ENCODE data around the gene KSR2. TPM values are rescaled to one million over a fixed set of nuclear protein-coding genes. Genes with fewer than 3 reads are reported as not detected.

Gene KSR2
- total RNA-seq, 2 experiments from 2014 or later, result 0.03 to 0.15 TPM

DNA sequence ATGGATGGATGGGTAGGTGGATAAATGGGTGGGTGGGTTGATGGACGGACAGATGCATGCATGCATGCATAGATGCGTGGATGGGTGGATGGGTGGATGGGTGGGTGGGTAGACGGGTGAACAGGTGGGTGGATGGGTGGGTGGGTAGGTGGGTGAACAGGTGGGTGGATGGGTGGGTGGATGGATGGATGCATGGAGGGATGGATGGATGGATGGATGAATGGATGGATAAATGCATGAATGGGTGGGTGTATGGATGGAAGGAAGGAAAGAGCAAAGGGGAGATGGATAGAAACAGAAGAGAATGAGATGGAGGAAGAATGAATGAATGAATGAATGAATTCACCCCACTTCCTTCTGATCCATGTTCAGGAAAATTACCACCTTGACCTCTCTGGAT lies 143.0 kb downstream of the KSR2 start:
- Histone ChIP-seq H4K20me1 (ENCODE audit: insufficient read depth, low read length) (no peaks in the 10 kb centered on the region), H3K4me3 (ENCODE audit: low read depth, low read length, poor library complexity, severe bottlenecking) (no peak overlapping the region), H3K9me2 (ENCODE audit: insufficient read depth, low read length) (no peaks in the 10 kb centered on the region), H3K36me3 (ENCODE audit: insufficient read depth, low read length) (no peaks in the 10 kb centered on the region), H3K4me1 (ENCODE audit: insufficient read depth, low read length, poor library complexity, severe bottlenecking) (no peaks in the 10 kb centered on the region), H3K79me2 (ENCODE audit: insufficient read depth, low read depth, low read length) (no peaks in the 10 kb centered on the region), H3K27ac (ENCODE audit: low read depth, low read length, poor library complexity, severe bottlenecking) (no peak overlapping the region), H3K9me3 (ENCODE audit: low read length) (peaks cover 5% of the 10 kb centered on the region; the same call in 1 of the 2 replicates), H3K4me2 (ENCODE audit: low read length) (no peak overlapping the region), H2AFZ (ENCODE audit: low read length) (no peak overlapping the region)
- BruUV-seq (replicated peaks), result no TSS peak
- intact Hi-C loops (cut with micrococcal nuclease; ENCODE audit: unreplicated experiment), result no loop called here
- ChIA-PET CTCF (ENCODE audit: unreplicated experiment) (no interaction called here), POLR2A (no interaction called here)
- TF ChIP-seq EZH2phosphoT487 (IDR thresholded peaks at IDR 0.05; ENCODE audit: borderline replicate concordance, low read depth, low read length) (no peak), CTCF (conservative IDR thresholded peaks at IDR 0.05; ENCODE audit: low read length) (no peak)
- DNase-seq (ENCODE audit: low spot score), result no peak

DNA sequence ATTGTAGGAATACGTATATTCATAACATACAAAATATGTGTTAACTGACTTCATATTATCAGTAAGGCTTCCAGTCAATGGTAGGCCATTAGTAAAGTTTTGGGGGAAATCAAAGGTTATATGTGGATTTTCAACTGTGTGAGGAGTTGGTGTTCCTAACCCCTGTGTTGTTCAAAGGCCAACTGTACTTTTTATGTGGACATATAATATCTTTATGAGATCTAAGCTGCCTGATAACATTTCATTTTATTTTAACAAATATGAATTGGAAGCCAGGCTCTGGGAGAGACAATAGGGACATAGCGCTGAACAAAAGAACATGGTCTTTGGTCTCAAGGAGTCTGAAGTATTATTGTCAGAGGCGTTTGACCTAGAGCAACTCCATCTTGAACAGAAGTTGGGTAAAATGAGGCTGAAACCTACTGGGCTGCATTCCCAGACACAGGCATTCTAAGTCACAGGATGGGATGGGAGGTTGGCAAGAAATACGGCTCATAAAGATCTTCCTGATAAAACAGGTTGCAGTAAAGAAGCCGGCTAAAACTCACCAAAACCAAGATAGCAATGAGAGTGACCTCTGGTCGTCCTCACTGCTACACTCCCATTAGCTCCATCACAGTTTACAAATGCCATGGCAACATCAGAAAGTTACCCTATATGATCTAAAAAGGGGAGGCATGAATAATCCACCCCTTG lies 147.2 kb downstream of the KSR2 start:
- CTCF ChIA-PET (ENCODE audit: unreplicated experiment), result no interaction called here
- DNase-seq (ENCODE audit: low spot score), result no peak
- no peaks in the 10 kb centered on the region for H3K79me2 ChIP-seq (ENCODE audit: insufficient read depth, low read depth, low read length)
- H3K27ac ChIP-seq (ENCODE audit: low read depth, low read length, poor library complexity, severe bottlenecking), result no peak overlapping the region
- intact Hi-C loops (cut with micrococcal nuclease; ENCODE audit: unreplicated experiment), result no loop called here
- H3K9me2 ChIP-seq (ENCODE audit: insufficient read depth, low read length), result no peaks in the 10 kb centered on the region
- no peaks in the 10 kb centered on the region for H4K20me1 ChIP-seq (ENCODE audit: insufficient read depth, low read length)
- H3K4me1 ChIP-seq (ENCODE audit: insufficient read depth, low read length, poor library complexity, severe bottlenecking), result no peaks in the 10 kb centered on the region
- no peaks in the 10 kb centered on the region for H3K9me3 ChIP-seq (ENCODE audit: low read length)
- no peaks in the 10 kb centered on the region for H3K36me3 ChIP-seq (ENCODE audit: insufficient read depth, low read length)
- no peak overlapping the region for H3K4me2 ChIP-seq (ENCODE audit: low read length)
- BruUV-seq (replicated peaks), result no TSS peak
- no peak overlapping the region for H3K4me3 ChIP-seq (ENCODE audit: low read depth, low read length, poor library complexity, severe bottlenecking)
- no peak overlapping the region for H2AFZ ChIP-seq (ENCODE audit: low read length)
- POLR2A ChIA-PET, result no interaction called here
- TF ChIP-seq CTCF (conservative IDR thresholded peaks at IDR 0.05; ENCODE audit: low read length) (no peak), EZH2phosphoT487 (IDR thresholded peaks at IDR 0.05; ENCODE audit: borderline replicate concordance, low read depth, low read length) (no peak)

- ChIA-PET POLR2A (interaction anchor here (0.7 kb wide), 1 partner anchor 914 kb away, joined by 4 read pairs; no protein-coding TSS in a partner anchor), CTCF (ENCODE audit: unreplicated experiment) (no interaction called here)
- Histone ChIP-seq H3K9me3 (ENCODE audit: low read length) (no peaks in the 10 kb centered on the region), H3K9me2 (ENCODE audit: insufficient read depth, low read length) (no peaks in the 10 kb centered on the region), H3K36me3 (ENCODE audit: insufficient read depth, low read length) (no peaks in the 10 kb centered on the region), H2AFZ (ENCODE audit: low read length) (no peak overlapping the region), H3K4me2 (ENCODE audit: low read length) (no peak overlapping the region), H3K79me2 (ENCODE audit: insufficient read depth, low read depth, low read length) (no peaks in the 10 kb centered on the region), H4K20me1 (ENCODE audit: insufficient read depth, low read length) (no peaks in the 10 kb centered on the region), H3K27ac (ENCODE audit: low read depth, low read length, poor library complexity, severe bottlenecking) (no peak overlapping the region), H3K4me1 (ENCODE audit: insufficient read depth, low read length, poor library complexity, severe bottlenecking) (no peaks in the 10 kb centered on the region), H3K4me3 (ENCODE audit: low read depth, low read length, poor library complexity, severe bottlenecking) (no peak overlapping the region)
- no TSS peak for BruUV-seq (replicated peaks)
- DNase-seq (ENCODE audit: low spot score), result no peak
- intact Hi-C loops (cut with micrococcal nuclease; ENCODE audit: unreplicated experiment), result no loop called here
- TF ChIP-seq CTCF (conservative IDR thresholded peaks at IDR 0.05; ENCODE audit: low read length) (no peak), EZH2phosphoT487 (IDR thresholded peaks at IDR 0.05; ENCODE audit: borderline replicate concordance, low read depth, low read length) (no peak)
Measured at GRCh38 chr12:117820216-117820907, 148.4 kb downstream of the KSR2 start.

Data from OCI-LY7 (cell line).